ENCODE results near the gene PRTN3. TPM values are rescaled to one million over a fixed set of nuclear protein-coding genes. Genes with fewer than 3 reads are reported as not detected.

Gene PRTN3
- total RNA-seq, 3 donors from 2014 or later: not detected

DNA sequence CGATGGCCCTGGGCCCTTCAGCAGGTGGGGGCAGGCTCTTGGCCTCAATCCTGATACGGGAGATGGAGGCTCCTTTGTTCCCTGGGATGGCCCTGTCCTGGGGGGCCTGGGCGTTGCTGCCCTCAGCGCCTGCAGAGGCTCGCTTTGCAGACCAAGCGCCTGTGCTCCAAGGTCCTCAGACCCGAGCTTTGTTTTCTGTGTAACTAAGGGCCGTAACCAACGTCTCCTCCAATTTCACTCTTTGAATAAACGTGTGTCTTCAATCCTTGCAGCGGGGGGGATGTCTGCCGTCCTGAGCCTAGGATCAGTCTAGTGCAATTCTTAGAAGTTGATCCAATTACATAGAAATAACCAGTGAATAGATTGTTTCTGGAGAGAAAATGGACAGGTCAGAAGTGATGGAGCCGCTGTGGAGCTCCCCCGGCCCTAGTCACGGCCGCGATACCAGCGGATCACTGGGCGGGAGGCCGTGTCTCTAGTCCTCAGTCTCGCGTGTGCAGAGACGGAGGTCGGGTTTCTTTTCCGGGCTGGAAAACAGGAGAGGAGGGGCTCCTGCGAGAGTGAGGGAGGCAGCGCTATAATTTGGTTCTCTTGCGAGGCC is 38.2 kb upstream of the PRTN3 start:
- no peak for DNase-seq
- no peaks in the 10 kb centered on the region for H3K9me3 ChIP-seq
- TF ChIP-seq, protein P1, sequence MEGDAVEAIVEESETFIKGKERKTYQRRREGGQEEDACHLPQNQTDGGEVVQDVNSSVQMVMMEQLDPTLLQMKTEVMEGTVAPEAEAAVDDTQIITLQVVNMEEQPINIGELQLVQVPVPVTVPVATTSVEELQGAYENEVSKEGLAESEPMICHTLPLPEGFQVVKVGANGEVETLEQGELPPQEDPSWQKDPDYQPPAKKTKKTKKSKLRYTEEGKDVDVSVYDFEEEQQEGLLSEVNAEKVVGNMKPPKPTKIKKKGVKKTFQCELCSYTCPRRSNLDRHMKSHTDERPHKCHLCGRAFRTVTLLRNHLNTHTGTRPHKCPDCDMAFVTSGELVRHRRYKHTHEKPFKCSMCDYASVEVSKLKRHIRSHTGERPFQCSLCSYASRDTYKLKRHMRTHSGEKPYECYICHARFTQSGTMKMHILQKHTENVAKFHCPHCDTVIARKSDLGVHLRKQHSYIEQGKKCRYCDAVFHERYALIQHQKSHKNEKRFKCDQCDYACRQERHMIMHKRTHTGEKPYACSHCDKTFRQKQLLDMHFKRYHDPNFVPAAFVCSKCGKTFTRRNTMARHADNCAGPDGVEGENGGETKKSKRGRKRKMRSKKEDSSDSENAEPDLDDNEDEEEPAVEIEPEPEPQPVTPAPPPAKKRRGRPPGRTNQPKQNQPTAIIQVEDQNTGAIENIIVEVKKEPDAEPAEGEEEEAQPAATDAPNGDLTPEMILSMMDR (IDR thresholded peaks at IDR 0.05): no peak
- peaks cover 33% of the 10 kb centered on the region for H3K36me3 ChIP-seq (ENCODE audit: low read depth)
- H3K4me1 ChIP-seq (ENCODE audit: low read depth): peaks cover 39% of the 10 kb centered on the region
- no peak for ATAC-seq
- no peak overlapping the region for H3K4me3 ChIP-seq
- intact Hi-C loops (cut with DNase I, micrococcal nuclease): no loop called here

DNA sequence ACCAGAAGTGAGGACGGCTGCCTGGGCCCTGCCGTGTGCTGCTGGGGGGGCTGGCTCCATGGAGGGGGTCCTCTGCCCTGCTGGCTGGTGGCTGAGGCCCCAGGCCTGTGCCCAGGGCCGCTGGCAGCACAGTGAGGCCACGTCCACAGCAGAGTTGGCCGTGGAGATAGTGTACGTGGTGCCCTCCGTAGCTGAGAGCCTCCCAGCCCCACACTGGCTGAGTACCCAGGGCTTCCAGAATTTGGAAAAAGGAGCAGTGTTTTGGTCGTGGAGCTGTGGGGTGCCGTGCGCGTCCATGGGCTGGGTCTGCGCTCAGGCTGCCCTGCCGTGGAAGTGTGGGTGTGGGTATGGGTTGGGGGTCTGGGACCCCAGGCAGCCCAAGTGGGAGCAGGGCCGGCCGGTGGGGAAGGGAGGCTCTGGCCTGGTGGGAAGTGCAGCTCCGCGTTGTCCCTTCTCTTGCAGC is 37.7 kb upstream of the PRTN3 start:
- no peak overlapping the region for H3K4me3 ChIP-seq
- TF ChIP-seq, protein P1 (IDR thresholded peaks at IDR 0.05): no peak
- ATAC-seq (no peak), DNase-seq (no peak)
- H3K9me3 ChIP-seq: no peaks in the 10 kb centered on the region
- peaks cover 39% of the 10 kb centered on the region for H3K4me1 ChIP-seq (ENCODE audit: low read depth)
- intact Hi-C loops (cut with DNase I, micrococcal nuclease): no loop called here
- H3K36me3 ChIP-seq (ENCODE audit: low read depth): peaks cover 39% of the 10 kb centered on the region

DNA sequence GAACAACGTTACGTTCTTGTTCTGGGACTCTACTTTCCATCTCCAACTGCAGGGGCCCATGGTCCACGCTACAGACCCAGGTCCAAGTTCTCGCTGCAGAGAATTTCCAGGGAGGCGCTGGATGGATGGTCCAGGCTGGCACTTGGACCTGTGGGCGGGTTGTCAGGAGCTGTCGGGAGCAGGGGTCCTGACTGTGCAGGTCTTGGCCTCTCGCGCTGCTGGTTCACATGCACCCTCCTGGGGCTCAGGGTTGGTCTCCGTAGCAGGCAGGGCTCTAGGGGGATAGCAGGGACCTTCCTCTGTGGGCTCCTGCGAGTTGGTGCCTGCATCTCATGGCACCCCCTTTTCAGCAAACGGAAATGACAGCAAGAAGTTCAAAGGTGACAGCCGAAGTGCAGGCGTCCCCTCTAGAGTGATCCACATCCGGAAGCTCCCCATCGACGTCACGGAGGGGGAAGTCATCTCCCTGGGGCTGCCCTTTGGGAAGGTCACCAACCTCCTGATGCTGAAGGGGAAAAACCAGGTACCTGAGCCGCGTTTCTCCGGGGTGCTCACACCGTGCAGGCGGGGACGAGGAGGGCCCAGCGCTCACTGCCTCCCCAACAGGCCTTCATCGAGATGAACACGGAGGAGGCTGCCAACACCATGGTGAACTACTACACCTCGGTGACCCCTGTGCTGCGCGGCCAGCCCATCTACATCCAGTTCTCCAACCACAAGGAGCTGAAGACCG is 36.9 kb upstream of the PRTN3 start:
- ATAC-seq: no peak
- peaks cover 45% of the 10 kb centered on the region for H3K36me3 ChIP-seq (ENCODE audit: low read depth)

DNA sequence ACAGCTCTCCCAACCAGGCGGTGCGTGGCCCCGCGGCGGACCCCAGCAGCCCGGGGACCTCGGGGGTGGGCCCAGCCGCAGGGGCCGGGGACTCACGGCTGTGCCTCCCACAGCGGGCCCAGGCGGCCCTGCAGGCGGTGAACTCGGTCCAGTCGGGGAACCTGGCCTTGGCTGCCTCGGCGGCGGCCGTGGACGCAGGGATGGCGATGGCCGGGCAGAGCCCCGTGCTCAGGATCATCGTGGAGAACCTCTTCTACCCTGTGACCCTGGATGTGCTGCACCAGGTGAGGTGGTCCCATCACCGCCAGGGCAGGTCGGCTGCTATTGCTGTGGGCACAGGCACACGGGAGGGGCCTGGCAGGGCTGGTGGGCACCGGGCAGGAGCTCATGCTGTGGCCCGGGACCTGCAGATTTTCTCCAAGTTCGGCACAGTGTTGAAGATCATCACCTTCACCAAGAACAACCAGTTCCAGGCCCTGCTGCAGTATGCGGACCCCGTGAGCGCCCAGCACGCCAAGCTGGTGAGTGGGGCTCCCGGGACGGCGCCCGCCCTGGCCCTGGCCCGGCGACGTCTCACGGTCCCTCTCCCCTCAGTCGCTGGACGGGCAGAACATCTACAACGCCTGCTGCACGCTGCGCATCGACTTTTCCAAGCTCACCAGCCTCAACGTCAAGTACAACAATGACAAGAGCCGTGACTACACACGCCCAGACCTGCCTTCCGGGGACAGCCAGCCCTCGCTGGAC is 36.2 kb upstream of the PRTN3 start:
- DNase-seq (no peak), ATAC-seq (no peak)
- H3K9me3 ChIP-seq: no peaks in the 10 kb centered on the region
- peaks cover 52% of the 10 kb centered on the region for H3K36me3 ChIP-seq (ENCODE audit: low read depth)
- H3K4me3 ChIP-seq: no peak overlapping the region
- H3K4me1 ChIP-seq (ENCODE audit: low read depth): peaks cover 31% of the 10 kb centered on the region
- TF ChIP-seq, protein P1 (IDR thresholded peaks at IDR 0.05): no peak
- intact Hi-C loops (cut with DNase I, micrococcal nuclease): no loop called here

More for the DNA sequence above, 36.9 kb upstream of the PRTN3 start:
- no peak overlapping the region for H3K4me3 ChIP-seq
- TF ChIP-seq, protein P1 (IDR thresholded peaks at IDR 0.05): no peak
- DNase-seq: no peak
- no peaks in the 10 kb centered on the region for H3K9me3 ChIP-seq
- peaks cover 38% of the 10 kb centered on the region for H3K4me1 ChIP-seq (ENCODE audit: low read depth)
- intact Hi-C loops (cut with DNase I, micrococcal nuclease): no loop called here

DNA sequence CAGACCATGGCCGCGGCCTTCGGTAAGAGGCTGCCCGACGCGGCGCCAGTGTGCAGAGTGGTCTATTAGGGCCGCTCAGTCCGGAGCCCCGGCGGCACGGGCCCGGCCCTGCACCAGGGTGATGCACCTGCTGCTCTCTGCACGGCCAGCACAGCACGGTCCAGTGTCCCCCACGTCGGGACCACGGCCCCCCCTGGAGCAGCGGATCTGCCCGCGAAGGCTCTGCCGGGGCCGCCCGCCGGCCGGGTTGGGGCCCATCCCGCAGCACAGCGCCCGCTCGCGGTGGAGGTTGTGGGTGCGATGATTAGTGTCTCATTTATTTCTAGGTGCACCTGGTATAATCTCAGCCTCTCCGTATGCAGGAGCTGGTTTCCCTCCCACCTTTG is 35.6 kb upstream of the PRTN3 start:
- intact Hi-C loops (cut with DNase I, micrococcal nuclease): no loop called here
- H3K4me3 ChIP-seq: no peak overlapping the region
- H3K9me3 ChIP-seq: no peaks in the 10 kb centered on the region
- peaks cover 56% of the 10 kb centered on the region for H3K36me3 ChIP-seq (ENCODE audit: low read depth)
- DNase-seq (no peak), ATAC-seq (no peak)
- peaks cover 25% of the 10 kb centered on the region for H3K4me1 ChIP-seq (ENCODE audit: low read depth)
- TF ChIP-seq, protein P1 (IDR thresholded peaks at IDR 0.05): no peak
